ENCODE data around the gene AHRR.

DNA sequence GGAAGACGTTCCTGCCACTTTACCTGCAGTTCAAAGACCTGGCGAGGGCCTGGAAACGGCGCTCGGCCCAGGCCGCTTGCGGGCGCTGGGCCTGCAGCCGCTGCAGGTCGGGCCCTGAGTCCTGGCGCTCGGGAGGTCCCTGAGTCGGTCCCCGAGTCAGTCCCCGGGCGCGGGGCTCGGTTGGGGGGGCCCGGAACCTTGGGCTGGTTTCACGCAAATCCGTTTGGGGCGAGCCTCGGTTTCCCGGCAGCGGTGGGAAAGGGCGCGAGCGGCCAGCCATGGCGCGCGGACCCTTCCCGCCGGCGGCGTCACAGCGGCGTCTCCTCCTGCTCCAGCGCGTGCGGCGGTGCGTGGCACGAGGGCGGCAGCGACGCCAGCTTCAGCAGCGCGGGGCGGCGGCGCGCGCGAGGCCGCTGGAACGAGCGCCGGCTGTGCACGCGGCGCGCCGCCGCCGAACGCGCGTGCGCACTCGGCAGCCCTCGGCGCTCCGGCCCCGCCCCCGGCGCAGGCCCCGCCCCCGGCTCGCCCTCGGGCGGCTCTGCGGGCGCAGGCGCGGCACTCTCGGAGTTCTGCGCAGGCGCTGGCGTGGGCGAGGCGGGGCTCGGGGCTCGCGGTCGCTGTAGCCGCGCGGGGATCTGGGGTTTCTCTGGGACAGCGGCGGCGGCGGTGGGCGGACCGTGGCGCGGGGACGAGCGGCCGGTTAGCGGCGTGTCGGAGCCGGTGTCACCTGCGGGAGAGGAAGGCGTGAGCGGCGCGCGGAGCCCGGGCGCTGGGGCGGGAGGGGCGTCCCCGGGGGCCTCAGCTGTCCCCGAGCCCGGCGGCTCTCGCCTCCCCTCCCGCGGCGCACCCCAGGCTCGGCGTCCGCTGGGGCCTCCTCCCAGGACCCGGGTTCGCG is 151.4 kb downstream of the AHRR start:
- TF ChIP-seq, protein P1, sequence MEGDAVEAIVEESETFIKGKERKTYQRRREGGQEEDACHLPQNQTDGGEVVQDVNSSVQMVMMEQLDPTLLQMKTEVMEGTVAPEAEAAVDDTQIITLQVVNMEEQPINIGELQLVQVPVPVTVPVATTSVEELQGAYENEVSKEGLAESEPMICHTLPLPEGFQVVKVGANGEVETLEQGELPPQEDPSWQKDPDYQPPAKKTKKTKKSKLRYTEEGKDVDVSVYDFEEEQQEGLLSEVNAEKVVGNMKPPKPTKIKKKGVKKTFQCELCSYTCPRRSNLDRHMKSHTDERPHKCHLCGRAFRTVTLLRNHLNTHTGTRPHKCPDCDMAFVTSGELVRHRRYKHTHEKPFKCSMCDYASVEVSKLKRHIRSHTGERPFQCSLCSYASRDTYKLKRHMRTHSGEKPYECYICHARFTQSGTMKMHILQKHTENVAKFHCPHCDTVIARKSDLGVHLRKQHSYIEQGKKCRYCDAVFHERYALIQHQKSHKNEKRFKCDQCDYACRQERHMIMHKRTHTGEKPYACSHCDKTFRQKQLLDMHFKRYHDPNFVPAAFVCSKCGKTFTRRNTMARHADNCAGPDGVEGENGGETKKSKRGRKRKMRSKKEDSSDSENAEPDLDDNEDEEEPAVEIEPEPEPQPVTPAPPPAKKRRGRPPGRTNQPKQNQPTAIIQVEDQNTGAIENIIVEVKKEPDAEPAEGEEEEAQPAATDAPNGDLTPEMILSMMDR (IDR thresholded peaks at IDR 0.05; ENCODE audit: poor library complexity), result no peak
- no peak for TF ChIP-seq EZH2 (IDR thresholded peaks at IDR 0.05; ENCODE audit: borderline replicate concordance)
